ENCODE measurements around the gene MELTF.

Gene MELTF

DNA sequence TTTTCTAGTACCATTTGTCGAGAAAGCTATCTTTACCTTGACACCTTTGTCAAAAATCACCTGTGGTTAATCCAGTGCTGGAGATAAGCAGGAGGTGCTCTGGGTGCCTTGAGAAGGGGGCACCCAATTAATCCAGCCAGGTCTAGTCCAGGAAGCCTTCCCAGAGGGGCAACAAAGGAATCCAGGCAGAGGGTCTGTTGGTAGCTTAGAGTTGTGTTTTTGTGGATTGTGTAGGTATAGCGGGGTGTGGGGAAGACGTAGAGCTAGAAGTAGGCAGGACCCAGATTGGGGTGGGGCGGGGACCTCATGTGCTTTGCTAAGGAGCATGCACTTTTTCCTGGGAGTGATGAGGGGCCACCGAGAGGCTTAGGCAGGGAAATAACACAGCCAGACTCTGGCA, 55.0 kb downstream of the MELTF start:
- TF ChIP-seq, protein P1, sequence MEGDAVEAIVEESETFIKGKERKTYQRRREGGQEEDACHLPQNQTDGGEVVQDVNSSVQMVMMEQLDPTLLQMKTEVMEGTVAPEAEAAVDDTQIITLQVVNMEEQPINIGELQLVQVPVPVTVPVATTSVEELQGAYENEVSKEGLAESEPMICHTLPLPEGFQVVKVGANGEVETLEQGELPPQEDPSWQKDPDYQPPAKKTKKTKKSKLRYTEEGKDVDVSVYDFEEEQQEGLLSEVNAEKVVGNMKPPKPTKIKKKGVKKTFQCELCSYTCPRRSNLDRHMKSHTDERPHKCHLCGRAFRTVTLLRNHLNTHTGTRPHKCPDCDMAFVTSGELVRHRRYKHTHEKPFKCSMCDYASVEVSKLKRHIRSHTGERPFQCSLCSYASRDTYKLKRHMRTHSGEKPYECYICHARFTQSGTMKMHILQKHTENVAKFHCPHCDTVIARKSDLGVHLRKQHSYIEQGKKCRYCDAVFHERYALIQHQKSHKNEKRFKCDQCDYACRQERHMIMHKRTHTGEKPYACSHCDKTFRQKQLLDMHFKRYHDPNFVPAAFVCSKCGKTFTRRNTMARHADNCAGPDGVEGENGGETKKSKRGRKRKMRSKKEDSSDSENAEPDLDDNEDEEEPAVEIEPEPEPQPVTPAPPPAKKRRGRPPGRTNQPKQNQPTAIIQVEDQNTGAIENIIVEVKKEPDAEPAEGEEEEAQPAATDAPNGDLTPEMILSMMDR (conservative IDR thresholded peaks at IDR 0.05; ENCODE audit: low read depth, low read length), result no peak
- no peak for DNase-seq (ENCODE audit: low read depth)
- H3K4me3 ChIP-seq (ENCODE audit: low read depth, low read length), result no peak overlapping the region

DNA sequence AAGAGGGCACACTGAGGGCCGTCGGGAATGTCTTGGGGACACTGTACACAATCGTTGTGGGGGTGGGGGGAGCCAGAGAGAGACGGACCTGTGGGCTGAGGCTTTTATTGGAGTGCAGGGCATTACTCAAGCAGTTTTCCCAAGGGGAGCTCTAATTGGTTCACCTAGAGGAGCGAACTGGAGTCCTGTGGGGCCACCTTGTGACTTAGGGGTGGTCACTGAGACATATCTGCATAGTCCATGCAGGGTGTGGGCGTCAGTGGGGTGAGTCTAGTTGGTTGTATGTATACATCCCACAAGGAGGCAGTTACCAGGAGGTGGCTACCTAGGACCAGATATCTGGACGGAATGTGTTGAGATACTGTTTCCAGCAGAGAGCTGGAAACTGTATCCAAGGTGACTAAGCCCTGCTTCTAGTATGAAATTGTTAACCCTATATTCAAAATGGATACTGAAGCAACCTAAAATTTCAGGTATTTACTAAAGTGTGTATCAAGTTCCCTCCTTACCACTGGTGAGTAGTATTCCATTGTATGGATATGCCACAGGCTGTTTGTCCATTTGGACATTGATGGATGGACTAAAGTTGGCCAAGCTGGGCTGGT, 58.4 kb downstream of the MELTF start:
- no peak overlapping the region for H3K4me3 ChIP-seq (ENCODE audit: low read depth, low read length)
- TF ChIP-seq, protein P1 (conservative IDR thresholded peaks at IDR 0.05; ENCODE audit: low read depth, low read length), result no peak
- no peak for DNase-seq (ENCODE audit: low read depth)

DNA sequence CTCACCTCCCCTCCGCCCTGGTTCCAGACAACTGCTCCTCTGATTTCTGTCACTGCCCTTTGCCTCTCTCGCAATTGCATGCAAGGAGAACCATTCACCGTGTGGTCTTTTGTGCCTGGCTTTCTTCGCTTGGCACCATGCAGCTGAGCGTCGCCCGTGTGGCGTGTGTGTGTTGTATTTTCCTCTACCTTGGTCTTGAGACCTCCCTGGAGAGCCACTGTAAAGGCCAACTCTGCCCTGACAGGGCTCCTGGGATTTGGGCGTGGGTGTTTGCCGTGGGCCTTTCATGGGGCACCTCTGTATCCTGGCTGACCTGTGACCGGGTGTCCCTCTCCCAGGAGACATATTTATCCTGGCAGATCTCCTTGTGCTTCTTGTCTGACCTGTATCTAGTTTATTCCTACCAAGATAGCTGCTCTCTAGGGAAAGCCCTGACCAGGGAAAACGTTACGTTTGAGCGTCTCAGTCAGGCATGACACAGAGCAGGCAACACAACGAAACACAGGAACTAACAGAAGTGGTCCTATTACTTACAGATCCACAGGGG, 59.0 kb downstream of the MELTF start:
- no peak overlapping the region for H3K4me3 ChIP-seq (ENCODE audit: low read depth, low read length)
- TF ChIP-seq, protein P1 (conservative IDR thresholded peaks at IDR 0.05; ENCODE audit: low read depth, low read length), result no peak
- DNase-seq (ENCODE audit: low read depth), result no peak

DNA sequence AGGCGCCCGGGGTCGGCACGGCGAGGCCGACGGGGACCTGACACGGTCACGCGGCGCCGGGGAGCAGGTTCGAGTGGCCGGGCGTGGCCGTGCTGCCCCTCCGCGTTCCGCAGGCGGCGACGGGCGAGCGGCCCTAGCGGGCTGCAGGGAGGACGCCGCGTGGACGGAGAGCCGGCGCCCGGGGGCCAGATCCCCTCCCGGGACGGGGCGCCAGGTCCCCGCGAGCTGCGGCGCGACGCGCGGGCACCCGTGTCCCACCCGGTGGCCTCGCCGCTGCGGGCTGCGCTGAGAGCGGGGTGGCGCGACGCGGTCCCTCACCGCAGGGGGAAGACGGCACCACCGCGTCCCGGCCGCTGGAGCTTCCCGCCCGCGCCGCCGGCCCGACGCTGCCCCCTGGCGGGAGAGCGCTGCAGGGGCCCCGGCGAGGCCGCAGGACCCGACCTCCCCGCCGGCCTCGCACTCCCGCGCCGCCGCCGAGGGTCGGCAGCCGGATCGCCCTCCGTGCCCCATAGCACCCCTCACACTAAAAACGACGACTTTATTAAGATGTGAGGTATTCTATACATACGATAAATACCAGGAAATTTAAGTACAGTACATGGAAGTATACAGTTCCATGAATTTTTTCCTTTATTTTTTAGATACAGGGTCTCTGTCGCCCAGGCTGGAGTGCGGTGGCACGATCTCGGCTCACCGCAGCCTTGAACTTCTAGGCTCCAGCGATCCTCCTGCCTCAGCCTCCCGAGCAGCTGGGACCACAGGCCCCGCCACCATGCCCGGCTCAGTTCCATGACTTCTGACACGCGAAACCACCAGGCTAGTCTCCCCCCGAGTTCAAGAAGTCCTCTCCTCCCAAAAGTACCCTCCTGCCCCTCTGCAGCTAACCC, 59.7 kb downstream of the MELTF start:
- H3K4me3 ChIP-seq (ENCODE audit: low read depth, low read length), result peak overlapping the region; percentile 64
- TF ChIP-seq, protein P1 (conservative IDR thresholded peaks at IDR 0.05; ENCODE audit: low read depth, low read length), result peak; percentile 44
- peak; percentile 44 for DNase-seq (ENCODE audit: low read depth)

DNA sequence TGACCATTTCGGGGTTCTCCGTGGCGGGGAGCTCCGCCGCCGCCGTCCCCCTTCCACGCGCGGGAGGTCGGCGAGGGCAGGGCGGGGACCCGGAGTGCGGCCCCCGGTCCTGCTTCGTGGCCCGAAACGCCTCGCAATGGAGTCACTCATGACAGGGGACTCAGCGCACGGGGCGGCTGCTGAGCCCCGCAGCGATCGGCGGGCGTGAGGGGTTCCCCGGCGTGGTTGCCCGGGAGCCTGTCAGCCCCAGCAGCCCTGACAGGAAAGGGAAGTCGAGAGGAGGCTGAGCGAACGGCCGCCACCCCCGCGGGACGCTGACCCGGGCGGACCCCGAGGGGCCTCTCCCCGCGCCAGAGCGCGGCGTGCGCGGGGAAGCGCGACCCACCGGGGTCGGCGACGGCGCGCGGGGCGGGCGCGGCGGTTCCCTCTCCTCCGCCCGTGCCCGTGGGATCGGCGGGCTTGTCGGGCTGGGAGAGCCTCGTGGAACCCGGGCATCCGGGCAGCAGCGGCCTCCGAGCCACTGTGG, 60.4 kb downstream of the MELTF start:
- TF ChIP-seq, protein P1 (conservative IDR thresholded peaks at IDR 0.05; ENCODE audit: low read depth, low read length), result no peak
- no peak for DNase-seq (ENCODE audit: low read depth)
- peak overlapping the region; percentile 64 for H3K4me3 ChIP-seq (ENCODE audit: low read depth, low read length)

DNA sequence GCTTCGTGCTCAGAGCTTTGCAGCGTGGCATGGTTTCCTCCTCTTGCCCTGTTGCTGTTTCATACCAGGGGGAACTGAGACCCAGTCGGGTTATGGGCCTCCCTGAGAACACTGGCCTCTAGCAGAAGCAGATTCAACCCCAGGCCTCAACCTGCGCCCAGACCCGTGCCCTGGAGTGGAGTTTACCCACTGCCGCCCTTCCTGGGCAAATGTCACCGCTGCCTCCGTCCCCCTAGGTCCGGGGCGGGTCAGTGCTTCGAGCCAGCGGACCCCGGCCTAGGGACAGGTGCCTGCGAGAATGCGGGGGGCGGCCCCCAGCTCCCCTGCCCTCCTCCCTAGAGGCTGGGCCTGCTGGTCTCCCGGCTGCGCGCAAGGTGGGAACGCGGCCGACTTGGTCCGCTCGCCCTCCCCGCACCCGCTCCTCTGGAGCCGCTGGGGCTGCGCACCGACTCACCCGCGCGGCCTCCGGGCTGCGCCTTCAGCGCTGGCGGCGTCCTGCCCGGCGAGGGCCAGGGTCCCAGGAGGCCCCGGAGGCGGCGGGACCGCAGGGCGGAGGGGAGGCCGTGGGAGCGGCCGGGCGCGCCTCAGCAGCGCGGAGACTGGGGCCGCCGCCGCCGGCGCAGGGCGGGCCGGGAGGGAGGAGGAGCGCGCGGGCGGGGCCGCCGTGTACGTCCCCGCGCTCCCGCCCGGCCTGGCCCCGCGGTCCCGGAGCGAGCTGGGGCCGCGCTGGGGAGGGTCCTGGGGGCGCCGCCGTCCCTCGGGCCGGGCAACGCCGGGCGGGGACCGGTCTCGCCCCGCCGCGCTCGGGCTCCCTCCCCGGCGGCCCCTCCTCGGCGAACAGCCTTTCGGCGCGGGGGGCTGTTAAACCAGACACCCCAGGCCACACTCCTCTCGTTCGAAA, 61.1 kb downstream of the MELTF start, which contains the start of gene PIGZ:
TSS of gene PIGZ (minus strand) at position 601 of the 901 bp plus-strand sequence. CDS start 16,802 bp downstream, outside the sequence.
- no peak for DNase-seq (ENCODE audit: low read depth)
- TF ChIP-seq, protein P1 (conservative IDR thresholded peaks at IDR 0.05; ENCODE audit: low read depth, low read length), result no peak

More for the DNA sequence above, 61.1 kb downstream of the MELTF start, which contains the start of gene PIGZ:
- H3K4me3 ChIP-seq (ENCODE audit: low read depth, low read length), result peak within 1 kb of the TSS; percentile 64

Data from choroid plexus epithelial cell (primary cell).